Measurements from ENCODE around the gene HMBS. TPM values are rescaled to one million over a fixed set of nuclear protein-coding genes. Genes with fewer than 3 reads are reported as not detected.

The HMBS gene
- total RNA-seq, 6 experiments from 2014 or later: 31.1 to 45.6 (median 41.9) TPM

GRCh38 chr11:119091966-119092879, 7.5 kb downstream of the HMBS start:
- Mint-ChIP-seq H3K4me3 (peak overlapping the region; percentile 94), H3K4me1 (ENCODE audit: low read depth) (peaks cover 35% of the 10 kb centered on the region), H3K9me3 (0 out of 2 replicates have a peak, but pooled peaks cover 5% of the 10 kb centered on the region), H3K27me3 (ENCODE audit: insufficient read depth) (peaks cover 10% of the 10 kb centered on the region), H3K27ac (peak overlapping the region; percentile 68), H3K36me3 (ENCODE audit: low read depth) (peaks cover 19% of the 10 kb centered on the region)
- no peak for TF ChIP-seq CTCF (IDR thresholded peaks at IDR 0.05)
- DNase-seq: no peak

DNA sequence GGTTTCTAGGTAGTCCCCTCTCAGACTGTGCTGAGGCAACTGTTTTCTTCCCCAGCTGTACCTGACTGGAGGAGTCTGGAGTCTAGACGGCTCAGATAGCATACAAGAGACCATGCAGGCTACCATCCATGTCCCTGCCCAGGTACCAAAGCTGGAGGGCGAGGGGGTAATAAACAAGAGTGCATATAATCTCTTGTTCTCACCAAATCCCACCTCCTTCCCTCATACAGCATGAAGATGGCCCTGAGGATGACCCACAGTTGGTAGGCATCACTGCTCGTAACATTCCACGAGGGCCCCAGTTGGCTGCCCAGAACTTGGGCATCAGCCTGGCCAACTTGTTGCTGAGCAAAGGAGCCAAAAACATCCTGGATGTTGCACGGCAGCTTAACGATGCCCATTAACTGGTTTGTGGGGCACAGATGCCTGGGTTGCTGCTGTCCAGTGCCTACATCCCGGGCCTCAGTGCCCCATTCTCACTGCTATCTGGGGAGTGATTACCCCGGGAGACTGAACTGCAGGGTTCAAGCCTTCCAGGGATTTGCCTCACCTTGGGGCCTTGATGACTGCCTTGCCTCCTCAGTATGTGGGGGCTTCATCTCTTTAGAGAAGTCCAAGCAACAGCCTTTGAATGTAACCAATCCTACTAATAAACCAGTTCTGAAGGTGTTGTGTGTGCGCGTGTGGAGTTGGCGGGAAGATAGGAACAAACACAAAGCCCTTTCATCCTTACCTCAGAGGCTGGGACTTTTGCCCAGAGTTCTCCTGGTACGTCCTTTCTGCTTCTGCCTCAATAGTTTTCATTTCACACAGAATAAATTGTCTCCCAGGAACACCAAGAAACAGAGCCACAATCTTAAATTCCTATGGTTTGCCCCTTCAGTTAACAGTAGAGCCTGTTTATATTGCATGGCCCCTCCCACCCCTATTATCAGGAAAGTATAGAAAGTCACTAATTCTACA, 8.5 kb downstream of the HMBS start:
- Mint-ChIP-seq H3K9me3 (0 out of 2 replicates have a peak, but pooled peaks cover 5% of the 10 kb centered on the region), H3K4me1 (ENCODE audit: low read depth) (peaks cover 29% of the 10 kb centered on the region), H3K27ac (peak overlapping the region; percentile 87), H3K27me3 (ENCODE audit: insufficient read depth) (peaks cover 10% of the 10 kb centered on the region), H3K36me3 (ENCODE audit: low read depth) (peaks cover 25% of the 10 kb centered on the region), H3K4me3 (peak overlapping the region; percentile 94)
- TF ChIP-seq CTCF (IDR thresholded peaks at IDR 0.05): no peak
- no peak for DNase-seq

- H3K4me1 Mint-ChIP-seq (ENCODE audit: low read depth): peaks cover 35% of the 10 kb centered on the region
- H3K36me3 Mint-ChIP-seq (ENCODE audit: low read depth): peaks cover 28% of the 10 kb centered on the region
- peaks cover 10% of the 10 kb centered on the region for H3K27me3 Mint-ChIP-seq (ENCODE audit: insufficient read depth)
- H3K27ac Mint-ChIP-seq: peak overlapping the region; percentile 89
- peak overlapping the region; percentile 94 for H3K4me3 Mint-ChIP-seq
- no peak for TF ChIP-seq CTCF (IDR thresholded peaks at IDR 0.05)
- H3K9me3 Mint-ChIP-seq: 0 out of 2 replicates have a peak, but pooled peaks cover 5% of the 10 kb centered on the region
- no peak for DNase-seq
Observed at GRCh38 chr11:119093942-119094815, 9.5 kb downstream of the HMBS start.

DNA sequence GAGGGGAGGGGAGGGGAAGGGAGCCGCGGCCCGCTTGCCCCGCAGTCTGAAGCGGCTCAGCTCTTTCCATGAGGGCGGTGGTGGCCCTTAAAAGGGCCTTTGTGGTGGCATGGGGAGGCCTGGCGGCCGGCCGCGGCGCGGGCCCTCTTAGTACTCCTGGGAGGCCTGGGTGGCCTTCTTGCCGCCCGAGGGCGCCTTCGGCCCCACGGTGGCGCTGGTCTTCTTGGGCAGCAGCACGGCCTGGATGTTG, 10.1 kb downstream of the HMBS start:
- peaks cover 28% of the 10 kb centered on the region for H3K36me3 Mint-ChIP-seq (ENCODE audit: low read depth)
- 0 out of 2 replicates have a peak, but pooled peaks cover 5% of the 10 kb centered on the region for H3K9me3 Mint-ChIP-seq
- H3K27me3 Mint-ChIP-seq (ENCODE audit: insufficient read depth): peaks cover 10% of the 10 kb centered on the region
- H3K4me3 Mint-ChIP-seq: peak overlapping the region; percentile 94
- peak overlapping the region; percentile 89 for H3K27ac Mint-ChIP-seq
- peak; percentile 87 for DNase-seq
- peak; percentile 85 for TF ChIP-seq CTCF (IDR thresholded peaks at IDR 0.05)
- peaks cover 38% of the 10 kb centered on the region for H3K4me1 Mint-ChIP-seq (ENCODE audit: low read depth)

All from HFFc6 (cell line).